Jurkat, Clone E6-1 (cell line): ENCODE measurements around the gene SH3RF3.
A peak's percentile ranks its signal among the peaks of the same experiment; 100 is the strongest.

Source experiments
- DNase-seq: peaks from one replicate; pipeline ENCODE4 v3.0.0-alpha.2; 2011; ENCODE audit warnings: low read depth, low spot score
- H3K4me3 ChIP-seq: 2 replicates; pipeline ENCODE4 v1.5.1; 2011; ENCODE audit warnings: mild to moderate bottlenecking, low read length, control low read depth, moderate library complexity

Gene SH3RF3

DNA sequence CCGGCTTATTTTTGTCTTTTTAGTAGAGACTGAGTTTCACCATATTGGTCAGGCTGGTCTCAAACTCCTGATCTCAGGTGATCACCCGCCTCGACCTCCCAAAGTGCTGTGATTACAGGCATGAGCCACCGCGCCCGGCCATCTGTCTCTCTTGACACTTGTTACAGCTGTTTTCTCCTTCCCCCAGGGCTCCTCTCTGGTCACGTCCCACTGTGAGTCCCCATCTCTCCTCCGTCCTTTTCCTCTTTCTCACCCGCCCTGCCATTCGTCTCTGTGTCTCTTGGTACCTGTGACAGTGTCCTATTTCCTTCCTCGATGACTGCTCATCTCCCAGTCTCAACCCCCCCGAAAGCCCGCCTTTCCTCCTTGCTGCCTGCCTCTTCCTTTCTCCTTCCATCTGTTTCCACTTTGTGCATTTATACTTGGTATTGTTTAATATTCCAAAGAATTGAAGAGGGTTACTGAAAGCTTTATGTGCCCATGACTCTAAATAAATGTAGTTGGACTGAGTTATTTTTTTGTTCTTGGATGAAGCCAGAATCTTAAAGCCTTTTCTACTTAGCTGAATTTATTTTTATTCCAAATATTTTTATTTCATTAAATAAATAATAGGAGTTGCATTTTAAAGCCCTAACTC, 241.5 kb downstream of the SH3RF3 start:
- no peak for DNase-seq
- no peak overlapping the region for H3K4me3 ChIP-seq

- DNase-seq = no peak
- H3K4me3 ChIP-seq = no peak overlapping the region
Observed at GRCh38 chr2:109371481-109372170, 242.6 kb downstream of the SH3RF3 start.

GRCh38 chr2:109372171-109372568, 243.2 kb downstream of the SH3RF3 start:
- H3K4me3 ChIP-seq = no peak overlapping the region
- DNase-seq = peak; percentile 24

DNA sequence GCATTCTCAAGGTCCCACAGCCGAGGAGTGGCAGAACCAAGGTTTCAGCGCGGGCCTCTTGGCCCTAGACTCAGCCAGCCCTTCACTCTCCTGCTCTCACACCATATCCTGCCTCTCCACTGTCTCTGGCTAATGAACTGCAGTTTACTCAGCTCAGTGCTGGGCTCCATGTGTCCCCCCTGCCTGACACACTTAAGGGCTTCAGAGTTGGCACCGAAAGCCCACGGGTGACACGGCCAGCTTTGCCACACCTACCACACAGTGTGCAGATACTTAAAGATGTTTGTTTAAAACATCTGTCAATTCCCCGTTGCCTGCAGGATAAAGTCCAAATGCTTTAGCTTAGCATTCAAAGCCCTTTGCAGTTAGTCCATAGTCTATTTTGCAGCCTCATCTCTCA, 243.6 kb downstream of the SH3RF3 start:
- DNase-seq = no peak
- H3K4me3 ChIP-seq = no peak overlapping the region

DNA sequence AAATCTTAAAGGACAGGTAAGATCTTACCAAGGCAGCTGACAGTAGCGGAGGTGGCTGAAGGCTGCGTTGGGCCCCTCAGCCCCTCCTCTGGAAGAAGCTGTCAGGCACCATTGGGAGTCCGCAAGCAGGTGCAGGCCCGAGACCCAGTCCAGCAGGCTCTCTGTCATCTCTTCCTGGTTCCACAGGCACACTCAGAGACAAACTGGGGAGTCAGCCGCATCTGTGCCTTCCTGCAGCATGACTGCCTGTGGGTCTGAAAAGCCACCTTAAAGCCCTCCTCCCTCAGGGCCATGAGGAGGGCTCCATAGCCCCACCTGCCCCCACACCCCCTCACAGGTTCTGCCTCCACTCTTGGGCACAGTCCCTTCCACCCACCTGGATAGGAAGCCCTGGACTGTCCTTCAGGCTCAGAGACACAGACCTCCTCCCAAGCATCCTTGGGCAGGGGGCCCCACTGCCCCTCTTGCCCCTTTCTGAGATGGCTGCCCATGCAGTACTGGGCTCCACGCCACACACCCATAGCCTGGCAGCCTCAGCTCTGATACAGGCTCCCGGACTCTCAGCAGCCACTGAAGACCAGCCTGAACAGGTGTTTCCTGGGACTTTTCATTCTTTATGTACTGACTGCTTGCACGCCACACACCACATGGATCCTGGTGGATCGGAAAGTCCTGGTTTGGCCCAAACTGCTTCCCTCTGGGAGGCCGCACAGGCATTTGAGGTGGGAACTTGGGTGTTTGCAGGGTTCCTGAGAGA, 245.0 kb downstream of the SH3RF3 start:
- no peak for DNase-seq
- no peak overlapping the region for H3K4me3 ChIP-seq

DNA sequence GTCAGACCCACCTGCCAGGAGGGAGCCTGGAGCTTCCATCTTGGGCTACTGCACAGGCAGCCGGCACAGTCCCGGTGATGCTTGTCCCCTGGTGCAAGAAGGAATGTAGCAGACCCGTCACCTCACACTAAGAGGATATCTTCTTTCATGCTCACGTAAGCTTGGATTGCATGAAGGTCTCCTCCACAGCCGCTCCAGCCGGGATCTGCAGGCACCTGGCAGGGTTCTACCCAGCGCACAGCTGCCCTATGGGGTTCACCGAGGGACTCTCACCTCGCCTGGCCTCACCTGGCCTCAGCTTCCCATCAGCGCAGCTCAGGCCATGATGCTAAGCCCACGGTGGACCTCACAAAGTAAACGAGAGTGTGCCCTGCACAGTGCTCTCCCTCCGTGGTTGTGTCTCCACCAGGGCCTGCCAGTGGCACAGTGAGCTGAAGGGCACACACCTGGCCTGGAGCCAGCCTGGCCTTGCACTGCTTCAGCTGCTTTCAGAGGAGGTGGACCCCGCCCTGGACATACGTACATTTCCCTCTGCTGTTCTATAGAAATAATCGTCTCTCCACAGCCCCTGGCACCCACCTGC, 245.6 kb downstream of the SH3RF3 start:
- no peak for DNase-seq
- no peak overlapping the region for H3K4me3 ChIP-seq

GRCh38 chr2:109375131-109375561, 246.1 kb downstream of the SH3RF3 start:
- no peak for DNase-seq
- H3K4me3 ChIP-seq = no peak overlapping the region

DNA sequence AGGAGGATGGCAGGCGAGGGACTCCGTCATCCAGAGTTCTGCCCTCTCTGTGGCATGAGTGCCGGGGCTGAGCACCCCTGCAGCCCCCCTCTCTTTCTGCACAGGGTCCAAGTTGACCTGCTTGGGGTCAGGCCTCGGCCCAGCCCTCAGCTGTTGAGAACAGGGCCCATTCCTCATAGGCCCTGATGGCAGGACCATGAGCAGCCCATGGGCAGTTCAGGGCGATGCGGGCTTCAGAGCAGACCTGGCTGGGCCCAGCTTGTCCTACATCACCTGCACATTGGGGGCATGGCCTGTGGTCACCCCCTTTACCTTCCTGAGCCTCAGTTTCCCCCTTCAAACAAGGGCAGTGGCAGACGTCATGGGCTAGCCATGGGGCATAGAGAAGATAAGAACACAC, 246.7 kb downstream of the SH3RF3 start:
- H3K4me3 ChIP-seq = no peak overlapping the region
- no peak for DNase-seq

- no peak overlapping the region for H3K4me3 ChIP-seq
- DNase-seq = no peak
Observed at GRCh38 chr2:109376115-109376514, 247.1 kb downstream of the SH3RF3 start.

DNA sequence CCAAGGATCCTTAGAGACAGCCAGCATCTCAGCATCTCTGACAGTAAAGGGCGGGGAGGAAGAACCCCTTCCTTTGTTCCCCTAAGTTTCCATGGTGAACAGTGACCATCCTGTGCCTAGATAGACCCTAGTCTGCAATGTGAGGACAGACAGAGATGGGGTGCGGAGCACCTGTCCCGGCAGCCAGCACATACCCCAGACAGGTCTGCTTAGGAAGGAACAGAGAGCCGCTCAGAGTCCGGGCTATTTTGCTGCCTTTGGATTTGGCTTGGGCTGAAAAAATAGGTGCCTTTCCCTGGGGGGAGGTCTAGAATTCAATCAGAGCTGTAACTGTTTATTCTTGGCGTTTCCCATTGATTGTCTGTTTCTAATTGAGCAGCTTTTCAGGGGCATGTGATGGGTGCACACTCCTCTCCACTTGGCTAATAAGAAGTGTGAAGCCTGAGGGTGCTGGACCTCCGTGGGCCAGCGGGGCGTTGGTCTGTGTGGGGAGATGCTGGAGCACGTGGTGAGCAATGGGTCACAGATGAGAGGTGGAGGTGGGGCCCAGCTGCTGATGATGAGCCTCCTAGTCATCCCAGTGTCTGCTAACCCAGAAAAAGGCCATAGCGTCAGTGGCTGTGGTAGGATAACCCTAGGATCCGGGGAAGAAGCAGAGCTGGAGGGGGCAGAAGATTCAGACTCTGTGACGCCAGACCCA, 247.9 kb downstream of the SH3RF3 start:
- H3K4me3 ChIP-seq = no peak overlapping the region
- no peak for DNase-seq

- DNase-seq = no peak
- H3K4me3 ChIP-seq = no peak overlapping the region
Observed at GRCh38 chr2:109377976-109378375, 249.0 kb downstream of the SH3RF3 start.

- no peak for DNase-seq
Observed at GRCh38 chr2:109378682-109379081, 249.7 kb downstream of the SH3RF3 start.

GRCh38 chr2:109379507-109379906, 250.5 kb downstream of the SH3RF3 start:
- DNase-seq = no peak
- H3K4me3 ChIP-seq = no peak overlapping the region

More at GRCh38 chr2:109378682-109379081, 249.7 kb downstream of the SH3RF3 start:
- H3K4me3 ChIP-seq = no peak overlapping the region

DNA sequence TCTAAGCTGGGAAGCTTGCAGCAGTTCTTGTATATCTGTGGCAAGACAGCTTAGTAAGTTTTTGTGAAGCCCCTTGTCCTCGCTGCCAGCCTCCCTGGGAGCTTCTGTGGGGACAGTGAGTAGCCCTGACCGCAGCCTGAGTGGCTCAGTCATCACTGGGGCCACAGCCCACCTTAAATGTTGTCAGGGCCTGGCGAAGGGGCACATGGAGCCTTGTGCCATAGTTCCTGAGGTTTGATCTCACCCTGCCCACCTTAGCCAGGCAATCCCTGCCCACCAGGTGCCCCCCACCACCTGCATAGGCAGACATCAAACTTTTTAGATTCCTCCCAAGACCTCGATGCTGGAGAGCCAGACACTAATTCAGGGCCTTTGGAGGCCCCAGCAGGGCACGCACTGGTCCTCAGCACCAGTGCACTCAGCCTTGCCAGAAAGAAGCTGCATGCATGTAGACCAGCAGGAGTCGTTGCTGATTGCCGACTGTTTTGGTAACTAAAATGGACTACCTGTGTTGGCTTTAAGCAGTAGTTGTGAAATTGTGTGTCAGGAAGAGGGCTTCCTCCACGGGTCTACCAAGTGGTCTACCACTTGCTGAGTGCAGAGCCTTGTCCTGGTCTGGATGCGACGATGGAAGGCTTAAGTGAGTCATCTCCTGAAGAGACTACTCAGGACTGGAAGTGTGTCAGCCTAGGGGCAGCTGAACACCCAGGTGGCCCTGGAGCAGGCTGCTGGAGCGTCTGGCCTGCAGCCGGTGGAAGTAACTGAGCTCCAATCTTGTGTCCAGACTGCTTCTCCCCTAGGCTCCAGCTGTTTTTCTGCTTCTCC, 251.7 kb downstream of the SH3RF3 start:
- H3K4me3 ChIP-seq = no peak overlapping the region
- no peak for DNase-seq

- no peak for DNase-seq
Observed at GRCh38 chr2:109381327-109381820, 252.4 kb downstream of the SH3RF3 start.

GRCh38 chr2:109382226-109382895, 253.4 kb downstream of the SH3RF3 start:
- no peak for DNase-seq
- H3K4me3 ChIP-seq = no peak overlapping the region

More at GRCh38 chr2:109381327-109381820, 252.4 kb downstream of the SH3RF3 start:
- no peak overlapping the region for H3K4me3 ChIP-seq

GRCh38 chr2:109382951-109383350, 253.9 kb downstream of the SH3RF3 start:
- H3K4me3 ChIP-seq = no peak overlapping the region
- DNase-seq = no peak
